Activated CD4-positive, alpha-beta T cell treated with anti-CD3 and anti-CD28 coated beads, Interleukin-2, Interleukin-6, amounts not matched to agents 100 ng/mL and 50 ng/mL, durations not matched to agents 16 hours and 8 hours (primary cell): ENCODE results near the gene TANK.
"Not testable (repeated sequence)": the region's sequence is repeated elsewhere in the genome, so short reads cannot be mapped to it uniquely, and the experiment has no call there.

Experiments used
- DNase-seq: peaks from one replicate; pipeline ENCODE4 v3.0.0-alpha.2; 2020

Gene TANK

DNA sequence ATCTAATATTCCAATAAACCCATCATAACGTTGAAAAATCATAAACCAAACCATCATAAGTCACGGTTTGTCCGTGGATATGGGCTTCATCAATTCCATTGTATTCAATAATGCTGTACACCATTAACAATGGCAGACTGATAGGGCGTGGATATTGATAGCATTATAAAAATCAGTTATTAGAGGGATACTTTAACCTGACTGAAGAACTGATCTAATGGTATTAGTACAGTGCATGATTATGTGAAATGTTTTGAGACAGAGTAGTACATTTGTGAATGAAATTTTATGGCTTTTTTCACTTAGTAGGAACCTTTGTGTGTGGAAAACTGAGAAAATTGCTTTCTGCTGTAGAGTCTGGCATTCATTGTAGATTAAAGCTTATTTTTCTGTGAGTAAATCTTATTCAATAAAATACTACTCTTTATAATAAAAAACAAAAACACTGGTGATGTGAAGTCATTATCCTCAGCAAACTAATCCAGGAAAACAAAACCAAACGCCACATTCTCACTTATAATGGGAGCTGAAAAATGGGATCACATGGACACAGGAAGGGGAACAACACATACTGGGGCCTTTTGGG, 119.1 kb downstream of the TANK start:
- not testable (repeated sequence) for DNase-seq

DNA sequence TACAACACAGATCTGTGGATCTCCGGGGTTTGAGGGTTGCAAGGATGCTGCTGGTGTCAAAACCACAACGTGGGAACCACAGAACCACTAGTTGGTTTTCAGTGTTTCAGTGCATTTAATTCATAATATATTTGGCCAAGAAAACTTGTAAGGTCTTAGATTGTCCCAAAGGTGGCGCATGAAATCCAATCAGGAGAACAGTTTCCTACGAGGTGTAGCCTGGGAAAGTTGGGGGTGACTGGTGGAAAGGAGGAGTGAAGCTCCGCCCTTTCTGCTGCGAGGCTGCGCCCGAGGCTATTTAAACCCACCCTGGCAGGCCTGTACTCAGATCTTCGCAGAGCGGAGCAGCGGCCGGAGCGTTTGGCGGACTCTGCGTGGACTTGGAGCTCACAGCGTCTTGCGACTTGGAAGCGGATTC, 120.7 kb downstream of the TANK start:
- DNase-seq: peak; percentile 44

DNA sequence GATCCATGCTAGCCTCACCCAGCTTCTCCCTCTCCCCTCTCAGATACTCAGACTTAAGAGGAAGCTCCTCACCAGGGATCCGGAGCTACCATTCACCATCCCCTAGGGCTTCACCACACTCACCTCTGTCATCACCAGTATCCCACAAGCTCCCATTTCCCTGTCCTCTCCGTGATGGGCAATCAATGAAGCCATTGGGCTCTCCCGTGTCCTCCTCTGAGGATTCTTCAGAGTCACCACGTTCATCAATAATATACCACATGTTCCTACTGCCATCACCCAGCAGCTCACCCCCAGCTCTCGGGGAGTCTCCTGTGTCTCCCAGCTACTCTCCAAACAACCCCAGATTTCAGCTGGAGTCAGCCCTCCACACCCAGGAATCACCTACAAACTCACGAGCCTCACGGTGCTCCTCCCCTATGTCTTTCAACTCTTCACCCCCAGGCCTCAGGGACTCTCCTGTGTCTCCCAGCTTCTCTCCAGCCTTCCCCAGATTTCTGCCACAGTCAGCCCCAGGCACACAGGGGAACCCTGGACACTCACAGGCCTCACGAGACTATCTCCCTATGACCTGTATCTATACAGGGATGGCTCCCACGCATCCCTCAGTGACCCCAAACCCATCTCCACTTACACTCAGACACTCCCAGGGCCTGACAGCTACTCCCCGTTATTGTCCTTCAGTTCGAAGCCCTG, 121.5 kb downstream of the TANK start:
- not testable (repeated sequence) for DNase-seq

DNA sequence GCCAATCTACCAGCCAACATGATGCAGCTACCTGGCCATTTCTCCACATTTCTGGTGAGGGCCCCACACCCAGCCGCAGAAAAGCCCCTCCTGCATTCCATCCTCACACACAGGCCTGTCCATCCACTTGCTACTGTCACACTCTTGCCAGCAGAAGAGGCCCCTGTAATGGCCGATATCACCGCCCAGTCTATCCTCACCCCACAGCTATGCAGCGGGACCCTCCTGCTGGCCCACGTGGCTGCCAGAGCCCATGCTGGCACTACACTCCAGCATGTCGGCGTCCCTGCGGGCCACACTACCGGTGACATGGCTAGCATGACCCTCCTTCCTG, 122.0 kb downstream of the TANK start:
- DNase-seq: not testable (repeated sequence)

DNA sequence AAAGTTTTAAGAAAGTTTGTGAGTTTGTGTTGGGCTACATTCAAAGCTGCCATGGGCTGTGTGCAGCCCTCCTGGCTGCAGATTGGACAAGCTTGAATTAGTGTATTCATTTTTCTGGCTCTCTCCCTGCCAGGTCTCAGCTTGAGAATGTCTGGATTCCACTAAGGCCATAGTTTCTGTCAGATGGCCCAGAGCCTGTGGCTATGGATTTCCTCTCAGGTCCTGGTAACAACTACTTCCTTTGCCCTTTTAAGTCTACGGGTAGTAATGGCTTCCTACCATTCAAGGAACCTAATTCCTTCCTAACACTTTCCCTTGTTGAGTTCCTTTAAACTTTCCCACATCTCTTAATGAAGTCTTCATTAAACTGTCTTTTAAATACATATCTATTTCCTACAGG, 123.7 kb downstream of the TANK start:
- DNase-seq: no peak
